Loucy (cell line): ENCODE data around the gene ASB2.

Source experiments
- H2AFZ ChIP-seq: fragments of 200-600 bp; sonication (generic); 2 replicates; pipeline ENCODE4 v1.6.0; 2016; ENCODE audit warnings: antibody characterized with exemption, mild to moderate bottlenecking, low read length, moderate library complexity
- H3F3A ChIP-seq: fragments of 200-600 bp; 2 replicates; pipeline ENCODE4 v1.6.0; 2016; ENCODE audit warnings: antibody characterized with exemption, low read depth, mild to moderate bottlenecking
- H3K27me3 ChIP-seq: fragments of 200-600 bp; sonication (generic); 2 replicates; pipeline ENCODE4 v1.6.1; 2014; ENCODE audit warnings: low read length, mild to moderate bottlenecking; ENCODE audit not compliant: insufficient read depth, poor library complexity, severe bottlenecking
- H3K36me3 ChIP-seq: fragments of 200-600 bp; sonication (generic); 2 replicates; pipeline ENCODE4 v1.6.1; 2016; ENCODE audit warnings: low read length; ENCODE audit not compliant: insufficient read depth
- H3K4me1 ChIP-seq: fragments of 200-600 bp; sonication (generic); 2 replicates; pipeline ENCODE4 v1.5.1; 2014; ENCODE audit warnings: low read length, mild to moderate bottlenecking; ENCODE audit not compliant: insufficient read depth, poor library complexity, severe bottlenecking
- H3K4me2 ChIP-seq: fragments of 200-600 bp; sonication (generic); 2 replicates; pipeline ENCODE4 v1.6.0; 2014; ENCODE audit warnings: antibody characterized with exemption, low read length, low read depth, mild to moderate bottlenecking; ENCODE audit not compliant: poor library complexity, severe bottlenecking
- H3K4me3 ChIP-seq: fragments of 200-600 bp; sonication (generic); 2 replicates; pipeline ENCODE4 v1.5.1; 2014; ENCODE audit warnings: low read length, mild to moderate bottlenecking, mixed read lengths; ENCODE audit not compliant: poor library complexity, severe bottlenecking
- H3K79me2 ChIP-seq: fragments of 200-600 bp; sonication (generic); 2 replicates; pipeline ENCODE4 v1.6.1; 2014; ENCODE audit warnings: low read length; ENCODE audit not compliant: insufficient read depth
- H3K9ac ChIP-seq: fragments of 200-600 bp; sonication (generic); 2 replicates; pipeline ENCODE4 v1.6.0; 2014; ENCODE audit warnings: mild to moderate bottlenecking, low read depth, low read length, moderate library complexity; ENCODE audit not compliant: poor library complexity, severe bottlenecking
- H3K9me2 ChIP-seq: fragments of 200-600 bp; sonication (generic); replicated peaks from 2 replicates; pipeline ENCODE4 v1.6.1; 2016; ENCODE audit warnings: low read depth, low read length, mixed read lengths
- H3K9me3 ChIP-seq: fragments of 200-600 bp; sonication (generic); 2 replicates; pipeline ENCODE4 v1.6.1; 2014; ENCODE audit warnings: mild to moderate bottlenecking, antibody characterized with exemption, low read length, low read depth; ENCODE audit not compliant: insufficient read depth
- H4K20me1 ChIP-seq: fragments of 200-600 bp; sonication (generic); 2 replicates; pipeline ENCODE4 v1.6.0; 2014; ENCODE audit warnings: antibody characterized with exemption, low read length, mild to moderate bottlenecking; ENCODE audit not compliant: insufficient read depth, poor library complexity, severe bottlenecking
- CTCF ChIP-seq: fragments of 200-600 bp; sonication (generic); conservative IDR thresholded peaks from 2 replicates; pipeline ENCODE4 v1.5.1; 2014; ENCODE audit warnings: mild to moderate bottlenecking, antibody characterized with exemption, low read length
- EZH2phosphoT487 ChIP-seq: fragments of 200-600 bp; IDR thresholded peaks from 2 replicates; pipeline ENCODE4 v1.6.1; 2018; ENCODE audit warnings: antibody characterized with exemption, mild to moderate bottlenecking, moderate library complexity, borderline replicate concordance

The ASB2 gene

GRCh38 chr14:93997916-93998870 lies 21.8 kb upstream of the ASB2 start:
- H3F3A ChIP-seq = no peaks in the 10 kb centered on the region
- H3K4me3 ChIP-seq = no peak overlapping the region
- TF ChIP-seq EZH2phosphoT487 = no peak
- TF ChIP-seq CTCF = no peak
- H3K9ac ChIP-seq = no peak overlapping the region
- no peaks in the 10 kb centered on the region for H3K9me2 ChIP-seq
- no peaks in the 10 kb centered on the region for H3K79me2 ChIP-seq
- H3K27me3 ChIP-seq = no peaks in the 10 kb centered on the region
- no peak overlapping the region for H2AFZ ChIP-seq
- H4K20me1 ChIP-seq = no peaks in the 10 kb centered on the region
- H3K36me3 ChIP-seq = no peaks in the 10 kb centered on the region
- no peak overlapping the region for H3K4me2 ChIP-seq
- H3K4me1 ChIP-seq = no peaks in the 10 kb centered on the region
- H3K9me3 ChIP-seq = no peaks in the 10 kb centered on the region

- peaks cover 7% of the 10 kb centered on the region for H3K27me3 ChIP-seq
- H3K36me3 ChIP-seq = no peaks in the 10 kb centered on the region
- H3K9me2 ChIP-seq = no peaks in the 10 kb centered on the region
- H3F3A ChIP-seq = no peaks in the 10 kb centered on the region
- no peak within 1 kb of the TSS for H3K4me3 ChIP-seq
- H3K4me2 ChIP-seq = no peak within 1 kb of the TSS
- no peak within 1 kb of the TSS for H3K9ac ChIP-seq
- H3K79me2 ChIP-seq = no peaks in the 10 kb centered on the region
- no peaks in the 10 kb centered on the region for H4K20me1 ChIP-seq
- no peak for TF ChIP-seq EZH2phosphoT487
- no peak for TF ChIP-seq CTCF
- H2AFZ ChIP-seq = no peak within 1 kb of the TSS
- no peaks in the 10 kb centered on the region for H3K9me3 ChIP-seq
- H3K4me1 ChIP-seq = no peaks in the 10 kb centered on the region
Measured at GRCh38 chr14:93997082-93997481, 20.7 kb upstream of the ASB2 start, which contains the start of gene CCDC197. CCDC197 (plus strand) TSS chr14:93997301; CDS start chr14:93998132, 831 bp downstream.

DNA sequence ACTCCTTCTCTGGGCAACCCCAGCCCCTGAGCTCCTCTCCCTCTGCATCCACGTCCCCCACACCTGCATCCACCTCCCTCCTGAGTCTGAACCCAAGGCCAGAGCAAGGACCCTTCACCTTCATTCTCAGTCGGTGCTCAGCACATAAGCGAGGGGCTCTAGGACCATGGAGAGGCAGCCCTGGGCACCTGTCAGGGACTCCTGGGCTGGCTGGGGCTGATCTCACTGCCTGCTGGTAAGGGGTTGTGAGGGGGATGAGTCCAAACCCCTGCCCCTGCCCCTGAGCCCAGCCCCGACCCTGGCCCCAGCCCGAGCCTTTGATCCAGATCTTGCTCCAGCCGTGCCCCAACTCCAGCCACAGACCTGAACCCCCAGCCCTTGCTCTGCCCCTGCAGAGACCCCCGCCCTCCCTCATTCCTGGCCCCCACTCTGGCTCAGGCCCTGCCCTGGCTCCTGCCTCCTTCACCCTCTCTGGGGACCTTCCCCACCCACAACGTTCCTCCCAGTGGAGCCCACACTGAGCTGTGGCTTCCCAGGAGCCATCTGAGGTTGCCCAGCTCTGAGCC lies 19.8 kb upstream of the ASB2 start:
- no peak overlapping the region for H3K4me2 ChIP-seq
- H3K27me3 ChIP-seq = peaks cover 13% of the 10 kb centered on the region
- TF ChIP-seq EZH2phosphoT487 = no peak
- no peak for TF ChIP-seq CTCF

More for the DNA sequence above, 19.8 kb upstream of the ASB2 start:
- Histone ChIP-seq H3K9ac (no peak overlapping the region), H3K79me2 (no peaks in the 10 kb centered on the region), H3K4me1 (no peaks in the 10 kb centered on the region), H4K20me1 (no peaks in the 10 kb centered on the region), H3K4me3 (no peak overlapping the region), H2AFZ (no peak overlapping the region), H3F3A (no peaks in the 10 kb centered on the region), H3K9me2 (no peaks in the 10 kb centered on the region), H3K9me3 (no peaks in the 10 kb centered on the region), H3K36me3 (no peaks in the 10 kb centered on the region)
